GM12892 (cell line): ENCODE measurements around the gene RTP2.

Experiments used
- DNase-seq: peaks from one replicate; pipeline ENCODE4 v3.0.0; 2011; ENCODE audit not compliant: insufficient read length
- FAIRE-seq: peaks from 2 replicates; lab custom pipeline; 2011; peaks lifted over from hg19 to GRCh38; lab: Jason Lieb, UNC
- POLR2A ChIP-seq: IDR thresholded peaks from 2 replicates; pipeline ENCODE4 v1.6.1; 2011; ENCODE audit warnings: low read depth, low read length, control low read depth
- POLR2AphosphoS5 ChIP-seq: IDR thresholded peaks from 2 replicates; pipeline ENCODE4 v1.6.1; 2011; ENCODE audit warnings: low read depth, low read length, control low read depth
- TAF1 ChIP-seq: IDR thresholded peaks from 2 replicates; pipeline ENCODE4 v1.6.1; 2011; ENCODE audit warnings: low read depth, mild to moderate bottlenecking, control low read depth, low read length, borderline replicate concordance

RTP2 gene

DNA sequence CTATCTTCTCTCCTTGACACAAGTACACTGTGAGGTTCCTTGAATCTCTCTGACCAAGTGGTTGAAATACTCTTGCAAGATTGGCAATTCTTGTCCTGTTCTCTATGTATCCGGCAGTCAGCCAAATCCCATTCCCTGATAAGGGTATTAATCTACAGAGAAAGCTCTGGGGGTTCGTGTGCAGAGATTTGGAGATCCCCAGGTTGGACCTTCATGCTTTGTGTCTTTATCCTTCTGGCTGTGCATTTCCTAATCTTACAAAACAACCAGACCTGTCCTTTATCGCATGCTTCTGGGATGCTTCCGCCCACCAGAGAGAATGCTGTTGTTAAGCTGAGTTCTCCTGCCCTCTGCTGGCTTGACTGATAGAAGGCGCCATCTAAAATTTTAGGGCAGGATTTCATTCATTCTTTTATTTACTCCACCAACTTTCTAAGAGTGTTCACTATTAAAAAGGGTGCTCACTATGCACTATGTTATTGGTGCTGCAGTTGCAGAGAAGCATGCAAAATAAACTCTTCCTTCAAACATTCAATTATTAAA lies 23.6 kb downstream of the RTP2 start:
- DNase-seq (no peak), FAIRE-seq (peak; percentile 33)
- TF ChIP-seq POLR2AphosphoS5 (no peak), TAF1 (no peak), POLR2A (no peak)

DNA sequence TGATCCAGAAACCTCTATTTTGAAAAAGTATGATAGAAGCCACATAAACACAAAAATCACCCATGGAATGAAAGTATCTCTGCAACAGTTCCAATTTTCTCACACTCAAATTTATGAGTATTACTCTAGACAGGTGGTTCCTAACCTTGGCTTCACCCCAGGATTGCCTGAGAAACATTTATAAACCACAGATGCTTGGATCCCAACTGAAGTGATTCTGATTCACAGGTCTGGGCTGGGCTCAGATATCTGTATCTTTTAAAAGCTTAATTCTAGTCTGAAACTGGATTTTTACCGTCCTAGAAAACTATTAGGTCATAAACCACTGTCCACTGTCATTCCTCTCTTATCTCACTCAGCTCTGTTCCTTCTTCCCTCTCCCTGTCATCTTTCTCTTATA lies 24.8 kb downstream of the RTP2 start:
- FAIRE-seq (no peak), DNase-seq (no peak)
- TF ChIP-seq POLR2A (no peak), TAF1 (no peak), POLR2AphosphoS5 (no peak)

DNA sequence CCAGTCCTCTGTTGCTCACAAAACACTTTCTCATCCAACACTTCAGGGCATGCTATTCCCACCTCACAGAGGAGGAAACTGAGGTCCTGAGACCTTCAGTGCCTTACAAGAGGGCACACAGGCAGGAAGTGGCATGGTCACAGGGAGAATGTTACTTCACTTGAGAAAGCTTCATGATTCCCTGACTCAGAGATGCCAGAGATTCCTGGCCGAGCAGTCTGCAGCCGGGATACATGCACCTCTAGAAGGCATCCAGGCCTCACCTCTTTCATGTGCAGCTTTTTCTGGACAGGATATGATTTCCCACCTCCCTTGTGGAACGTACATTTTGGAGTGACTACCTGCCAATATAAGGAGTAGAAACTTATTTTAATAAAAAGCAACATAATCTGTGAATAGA lies 29.3 kb downstream of the RTP2 start:
- FAIRE-seq (no peak), DNase-seq (no peak)
- TF ChIP-seq TAF1 (no peak), POLR2A (no peak), POLR2AphosphoS5 (no peak)

DNA sequence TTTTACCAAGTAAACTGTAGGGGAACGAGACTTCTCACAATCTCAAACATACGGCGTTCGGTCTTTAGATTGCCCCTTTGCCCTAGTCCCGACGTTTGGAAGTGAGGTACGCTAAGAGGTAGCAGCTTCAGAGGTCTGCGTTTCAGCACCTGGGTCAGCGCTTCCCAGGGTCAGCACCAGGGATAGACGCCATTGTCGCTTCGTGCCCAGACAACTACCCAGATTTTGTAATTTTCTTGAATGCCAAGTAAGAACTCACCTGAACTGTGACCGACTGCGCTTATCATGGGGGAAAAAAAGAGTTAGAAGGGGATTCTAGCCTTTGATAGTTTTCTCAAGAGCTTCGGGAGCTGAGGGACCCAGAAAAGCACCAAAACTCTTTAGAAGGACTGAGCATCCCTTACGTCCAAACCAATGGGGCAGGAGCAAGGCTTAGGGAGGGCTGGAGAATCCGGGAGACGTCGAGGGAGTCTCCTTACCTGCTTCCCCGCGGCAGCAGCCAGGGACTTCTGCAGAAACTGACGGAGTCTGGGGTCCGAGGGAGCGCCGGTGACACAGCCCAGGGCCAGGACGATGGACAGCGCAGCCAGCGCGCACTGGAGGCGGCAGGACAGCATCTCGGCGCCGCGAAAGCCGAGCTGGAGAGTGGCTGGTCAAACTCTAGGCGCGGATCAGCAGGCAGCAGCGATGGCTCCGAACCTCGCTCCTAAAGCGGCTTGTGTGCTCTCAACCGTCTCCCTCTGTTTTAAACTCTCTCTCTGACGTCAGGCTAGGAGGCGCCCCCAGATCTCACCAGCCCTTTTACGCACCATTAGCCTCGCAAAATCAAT lies 32.5 kb downstream of the RTP2 start, which contains the start of gene SST:
Gene SST (minus strand): TSS at position 720 of the 830 bp plus-strand sequence. CDS start 103 bp downstream, at position 617.
- TF ChIP-seq POLR2A = no peak
- no peak for TF ChIP-seq TAF1
- no peak for TF ChIP-seq POLR2AphosphoS5
- DNase-seq (no peak), FAIRE-seq (no peak)

DNA sequence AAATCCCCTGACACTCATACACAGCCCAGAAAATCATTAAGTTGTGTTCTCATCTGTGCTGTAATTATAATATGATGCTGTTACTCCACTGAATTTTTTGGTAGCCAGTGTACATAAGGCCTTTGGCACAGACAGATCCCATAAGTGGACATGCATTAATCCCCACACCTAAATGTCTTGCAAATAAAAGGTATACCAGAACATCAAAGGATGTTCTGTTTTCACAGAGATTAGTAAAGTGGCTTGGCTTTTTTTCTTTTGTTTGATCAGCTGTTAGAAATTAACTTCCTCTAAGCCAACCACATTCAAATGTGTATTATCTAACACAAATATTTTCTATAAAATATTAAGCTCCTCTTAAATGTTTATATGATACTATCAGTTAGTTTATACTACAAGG lies 34.8 kb downstream of the RTP2 start:
- FAIRE-seq = no peak
- no peak for DNase-seq
- TF ChIP-seq POLR2A (no peak), POLR2AphosphoS5 (no peak), TAF1 (no peak)

DNA sequence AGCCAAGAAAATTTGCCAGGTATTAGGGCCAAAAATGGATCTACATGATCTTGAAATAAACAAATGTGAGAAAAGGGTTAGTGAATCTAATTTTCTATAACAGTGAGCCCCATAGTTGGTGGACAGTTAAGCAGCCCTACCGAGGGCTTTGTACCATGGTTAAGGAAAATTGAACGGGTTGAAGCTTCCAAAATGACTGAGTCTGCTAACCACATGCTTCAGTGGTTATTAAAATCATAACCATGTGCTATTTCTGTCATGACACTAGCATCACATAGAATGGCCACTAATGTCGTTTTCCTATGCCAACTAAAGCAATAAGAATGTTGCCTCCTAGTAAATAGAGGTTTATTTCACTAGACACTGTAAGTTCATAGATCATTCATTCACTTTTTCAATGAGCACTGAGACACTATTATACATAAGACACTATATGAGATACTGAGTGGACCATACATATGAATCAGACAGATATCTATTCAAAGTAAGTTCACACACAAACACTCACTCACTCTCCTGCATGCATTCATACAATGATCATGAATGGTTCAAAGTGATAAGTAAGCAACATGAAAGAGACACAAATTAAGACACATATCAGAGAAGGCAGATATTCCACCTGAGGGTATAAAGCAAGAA lies 36.5 kb downstream of the RTP2 start:
- TF ChIP-seq POLR2A = no peak
- no peak for TF ChIP-seq TAF1
- TF ChIP-seq POLR2AphosphoS5 = no peak
- DNase-seq (no peak), FAIRE-seq (no peak)

DNA sequence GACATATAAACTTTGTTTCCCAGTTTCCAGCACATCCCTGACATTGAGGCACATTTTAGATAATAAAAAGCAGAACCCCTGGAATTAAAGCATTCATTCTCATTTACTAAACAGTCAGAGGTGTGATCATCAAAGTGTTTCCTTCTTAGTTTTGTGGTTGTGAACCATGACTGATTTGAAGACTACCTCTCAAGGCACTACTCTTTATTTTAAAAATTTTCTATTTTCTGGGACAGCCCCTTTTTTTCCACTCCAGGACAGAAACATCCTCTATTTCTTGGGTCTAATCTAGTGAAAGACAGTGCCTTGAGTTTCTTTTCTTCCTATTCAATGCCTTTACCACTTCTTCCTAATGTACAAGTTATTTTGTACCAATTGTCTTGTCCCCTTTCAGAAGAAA lies 37.3 kb downstream of the RTP2 start:
- FAIRE-seq (no peak), DNase-seq (no peak)

DNA sequence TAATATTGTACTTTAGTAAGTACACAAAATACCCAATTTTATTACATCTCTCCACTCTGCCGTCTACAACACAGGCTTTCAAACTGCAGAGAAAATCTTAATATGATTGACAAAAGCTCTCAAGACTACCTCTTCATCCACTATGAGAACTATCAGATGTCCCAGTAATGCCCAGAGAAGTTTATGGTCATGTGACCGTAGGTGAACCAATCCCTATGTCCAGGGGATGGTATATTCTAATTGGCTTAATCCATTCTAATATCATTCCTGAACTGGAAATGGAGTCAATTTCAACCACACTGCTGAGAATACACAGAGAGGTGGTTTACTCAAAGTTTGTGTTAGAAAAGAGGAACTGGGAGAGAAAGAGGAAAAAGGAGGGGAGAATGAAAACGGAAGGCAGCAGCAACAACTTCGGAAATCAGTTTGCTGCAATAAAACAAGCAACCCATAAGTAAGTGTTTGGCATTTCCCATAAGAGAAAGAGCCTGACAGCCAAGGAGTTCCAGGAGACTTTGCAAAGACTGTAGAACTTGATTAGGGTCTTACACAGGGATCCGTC lies 39.4 kb downstream of the RTP2 start:
- DNase-seq = no peak
- FAIRE-seq = no peak
- no peak for TF ChIP-seq POLR2A
- no peak for TF ChIP-seq POLR2AphosphoS5
- no peak for TF ChIP-seq TAF1

More for the DNA sequence above, 37.3 kb downstream of the RTP2 start:
- no peak for TF ChIP-seq POLR2A
- TF ChIP-seq TAF1 = no peak
- no peak for TF ChIP-seq POLR2AphosphoS5

DNA sequence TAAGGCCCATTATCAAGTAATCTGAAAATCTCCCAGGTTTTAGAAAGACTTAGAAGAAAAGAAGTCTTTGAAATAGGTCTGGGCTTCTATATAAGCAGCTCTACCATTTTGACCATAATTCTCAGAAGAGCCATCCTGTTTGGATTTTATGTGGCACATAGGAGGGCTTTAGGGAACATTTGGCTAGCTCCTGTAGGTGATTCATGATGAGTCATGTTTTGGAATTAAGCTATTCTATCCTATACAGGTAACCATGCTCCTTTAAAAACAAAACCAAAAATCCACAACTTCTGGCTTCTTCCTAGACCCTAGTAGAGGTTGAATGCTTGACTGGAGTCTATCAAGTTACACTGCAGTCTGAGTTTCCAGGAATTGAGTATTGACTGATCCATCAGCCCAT lies 41.1 kb downstream of the RTP2 start:
- no peak for TF ChIP-seq POLR2A
- TF ChIP-seq POLR2AphosphoS5 = no peak
- TF ChIP-seq TAF1 = no peak
- no peak for FAIRE-seq
- no peak for DNase-seq

DNA sequence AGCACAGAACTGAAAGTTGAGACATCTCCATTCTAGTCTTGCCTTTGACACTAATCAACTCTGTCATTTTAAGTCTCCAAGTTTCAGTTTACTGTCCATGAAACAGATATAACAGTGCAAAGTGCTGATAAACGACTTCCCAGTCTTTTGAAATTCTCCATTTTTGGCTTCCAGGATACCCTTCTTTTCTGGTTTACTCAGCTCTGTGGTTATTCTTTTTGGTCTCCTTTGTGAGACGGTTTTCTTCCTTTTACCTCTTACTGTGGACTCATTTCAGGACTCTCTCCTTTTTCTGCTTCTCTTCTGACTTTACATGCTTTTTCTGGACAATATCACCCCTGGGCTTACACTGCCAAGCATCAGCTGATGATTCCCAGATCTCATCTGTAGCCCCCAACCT lies 51.1 kb downstream of the RTP2 start:
- DNase-seq (no peak), FAIRE-seq (no peak)
- TF ChIP-seq POLR2A (no peak), TAF1 (no peak), POLR2AphosphoS5 (no peak)
